Measurements from ENCODE around the gene GDF15. TPM values are rescaled to one million over a fixed set of nuclear protein-coding genes. Genes with fewer than 3 reads are reported as not detected.
"Not testable (repeated sequence)": the region's sequence is repeated elsewhere in the genome, so short reads cannot be mapped to it uniquely, and the experiment has no call there.

The GDF15 gene
- total and polyA plus RNA-seq, 3 donors from 2014 or later = 0.93 to 2.5 (median 1.0) TPM

GRCh38 chr19:18348171-18348570 is 37.8 kb upstream of the GDF15 start:
- TF ChIP-seq CTCF (IDR thresholded peaks at IDR 0.05) (no peak), POLR2A (IDR thresholded peaks at IDR 0.05) (no peak)
- H3K27ac ChIP-seq = no peak overlapping the region
- no peak for DNase-seq
- no peaks in the 10 kb centered on the region for H3K36me3 ChIP-seq (ENCODE audit: low read depth, missing control alignments)
- 89 to 94% methylated on average over 10 to 17 of the region's 17 CpGs for WGBS, 2 donors
- H3K4me1 ChIP-seq = no peaks in the 10 kb centered on the region
- H3K27me3 ChIP-seq = no peaks in the 10 kb centered on the region
- no peak overlapping the region for H3K4me3 ChIP-seq
- intact Hi-C loops (cut with DNase I; ENCODE audit: low total_unique reads) = no loop called here
- H3K9me3 ChIP-seq = no peaks in the 10 kb centered on the region

DNA sequence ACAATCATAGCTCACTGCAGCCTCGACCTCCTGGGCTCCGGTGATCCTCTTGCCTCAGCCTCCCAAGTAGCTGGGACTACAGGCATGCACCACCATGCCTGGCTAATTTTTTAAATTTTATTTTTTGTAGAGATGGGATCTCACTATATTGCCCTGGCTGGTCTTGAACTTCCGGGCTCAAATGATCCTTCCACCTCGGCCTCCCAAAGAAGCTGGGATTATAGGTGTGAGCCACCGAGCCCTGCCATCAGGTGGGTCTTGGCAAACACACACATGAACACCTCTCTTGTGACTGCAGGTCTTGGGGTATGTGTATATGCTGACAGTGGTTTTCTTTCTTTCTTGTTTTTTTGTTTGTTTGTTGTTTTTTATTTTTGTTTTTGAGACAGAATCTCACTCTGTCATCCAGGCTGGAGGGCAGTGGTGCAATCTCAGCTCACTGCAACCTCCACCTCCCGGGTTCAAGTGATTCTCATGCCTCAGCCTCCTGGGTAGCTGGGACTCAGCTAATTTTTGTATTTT is 37.1 kb upstream of the GDF15 start:
- H3K9me3 ChIP-seq; H3K4me3 ChIP-seq; H3K27me3 ChIP-seq; H3K27ac ChIP-seq; DNase-seq; H3K4me1 ChIP-seq; H3K36me3 ChIP-seq (ENCODE audit: low read depth, missing control alignments); intact Hi-C loops (cut with DNase I; ENCODE audit: low total_unique reads): not testable (repeated sequence)
- WGBS, 2 donors = 89 to 97% methylated on average over 6 of the region's 6 CpGs

DNA sequence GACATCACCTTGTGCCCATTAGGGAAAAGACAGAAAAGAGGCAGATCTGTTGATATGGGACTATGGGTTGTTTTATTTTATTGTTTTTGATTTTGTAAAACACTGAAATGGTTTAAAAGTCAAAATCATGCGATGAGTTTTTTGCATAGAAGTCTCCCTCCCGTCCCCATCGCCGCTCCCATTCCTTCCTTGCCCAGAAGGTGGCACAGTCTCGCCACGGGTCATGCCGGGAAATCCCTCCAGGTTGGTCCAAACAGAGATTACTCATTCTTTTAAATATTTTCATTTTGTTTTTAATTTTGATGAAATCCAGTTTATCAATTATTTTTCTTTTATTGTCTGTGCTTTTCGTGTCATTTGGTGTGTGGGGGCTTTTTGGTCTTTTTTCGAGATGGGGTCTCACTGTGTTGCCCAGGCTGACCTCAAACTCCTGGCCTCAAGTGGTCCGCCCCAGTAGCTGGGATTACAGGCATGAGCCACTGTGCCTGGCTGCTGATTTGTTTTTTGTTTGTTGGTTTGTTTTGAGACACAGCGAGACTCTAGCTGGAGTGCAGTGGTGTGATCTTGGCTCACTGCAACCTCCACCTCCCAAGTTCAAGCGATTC is 36.3 kb upstream of the GDF15 start:
- peak; percentile 58 to 76 (median 68) for TF ChIP-seq CTCF (IDR thresholded peaks at IDR 0.05)
- TF ChIP-seq POLR2A (IDR thresholded peaks at IDR 0.05) = no peak
- Histone ChIP-seq H3K27ac (no peak overlapping the region), H3K36me3 (ENCODE audit: low read depth, missing control alignments) (no peaks in the 10 kb centered on the region), H3K4me1 (no peaks in the 10 kb centered on the region), H3K9me3 (no peaks in the 10 kb centered on the region), H3K27me3 (no peaks in the 10 kb centered on the region), H3K4me3 (no peak overlapping the region)
- intact Hi-C loops (cut with DNase I; ENCODE audit: low total_unique reads) = no loop called here
- 56 to 57% methylated on average over 12 of the region's 12 CpGs for WGBS, 2 donors
- peak; percentile 67 for DNase-seq

DNA sequence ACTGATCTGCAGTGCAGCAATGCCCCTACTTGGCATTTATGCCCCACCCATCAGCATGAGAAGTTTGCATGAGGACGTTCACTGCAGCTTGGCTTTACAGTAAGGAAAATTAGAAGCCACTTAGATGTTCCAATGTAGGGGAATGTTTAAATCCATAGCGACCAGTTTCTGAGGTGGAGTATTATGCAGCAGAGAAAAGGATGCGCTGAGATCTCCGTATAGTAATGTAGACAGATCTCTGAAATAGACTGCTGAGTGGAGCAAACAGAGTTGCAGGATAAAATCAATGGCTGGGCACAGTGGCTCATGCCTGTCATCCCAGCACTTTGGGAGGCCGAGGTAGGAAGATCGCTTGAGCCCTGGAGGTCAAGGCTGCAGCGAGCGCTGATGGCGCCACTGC is 35.5 kb upstream of the GDF15 start:
- intact Hi-C loops (cut with DNase I; ENCODE audit: low total_unique reads) = no loop called here
- Histone ChIP-seq H3K27ac (no peak overlapping the region), H3K9me3 (no peaks in the 10 kb centered on the region), H3K4me1 (no peaks in the 10 kb centered on the region), H3K36me3 (ENCODE audit: low read depth, missing control alignments) (no peaks in the 10 kb centered on the region), H3K27me3 (no peaks in the 10 kb centered on the region), H3K4me3 (no peak overlapping the region)
- TF ChIP-seq POLR2A (IDR thresholded peaks at IDR 0.05) (no peak), CTCF (IDR thresholded peaks at IDR 0.05) (no peak)
- WGBS, 2 donors = 87 to 90% methylated on average over 9 of the region's 9 CpGs
- DNase-seq = no peak

- H3K9me3 ChIP-seq = no peaks in the 10 kb centered on the region
- TF ChIP-seq POLR2A (IDR thresholded peaks at IDR 0.05) = no peak
- TF ChIP-seq CTCF (IDR thresholded peaks at IDR 0.05) = no peak
- H3K27me3 ChIP-seq = no peaks in the 10 kb centered on the region
- no peaks in the 10 kb centered on the region for H3K4me1 ChIP-seq
- no peak for DNase-seq
- 88 to 89% methylated on average over 7 of the region's 7 CpGs for WGBS, 2 donors
- no peak overlapping the region for H3K4me3 ChIP-seq
- intact Hi-C loops (cut with DNase I; ENCODE audit: low total_unique reads) = no loop called here
- H3K36me3 ChIP-seq (ENCODE audit: low read depth, missing control alignments) = no peaks in the 10 kb centered on the region
- no peak overlapping the region for H3K27ac ChIP-seq
Measured at GRCh38 chr19:18351544-18351943, 34.4 kb upstream of the GDF15 start.

All from testis (tissue), 3 donors.